Frontal cortex (tissue), 4 donors: Measurements from ENCODE around the gene TPPP3. TPM values are rescaled to one million over a fixed set of nuclear protein-coding genes. Genes with fewer than 3 reads are reported as not detected.

Source experiments
- DNase-seq, 2 donors: peaks; one replicate each; pipeline ENCODE4 v3.0.0; 2012; ENCODE audit warnings: low spot score in 2 of 2
- FAIRE-seq: peaks from 2 replicates; lab custom pipeline; 2012; peaks lifted over from hg19 to GRCh38; lab: Jason Lieb, UNC
- total RNA-seq: library from RNA; depleted of rRNA; stranded (reverse); fragments of >200 nt; gene quantifications from one replicate; pipeline ENCODE4 v1.2.3, GENCODE V29; 2014
- donor health status: control.
- donor health status: control.
- donor health status: control.

Gene TPPP3
- total RNA-seq, 1 donor from 2014 or later: 2.0 TPM

DNA sequence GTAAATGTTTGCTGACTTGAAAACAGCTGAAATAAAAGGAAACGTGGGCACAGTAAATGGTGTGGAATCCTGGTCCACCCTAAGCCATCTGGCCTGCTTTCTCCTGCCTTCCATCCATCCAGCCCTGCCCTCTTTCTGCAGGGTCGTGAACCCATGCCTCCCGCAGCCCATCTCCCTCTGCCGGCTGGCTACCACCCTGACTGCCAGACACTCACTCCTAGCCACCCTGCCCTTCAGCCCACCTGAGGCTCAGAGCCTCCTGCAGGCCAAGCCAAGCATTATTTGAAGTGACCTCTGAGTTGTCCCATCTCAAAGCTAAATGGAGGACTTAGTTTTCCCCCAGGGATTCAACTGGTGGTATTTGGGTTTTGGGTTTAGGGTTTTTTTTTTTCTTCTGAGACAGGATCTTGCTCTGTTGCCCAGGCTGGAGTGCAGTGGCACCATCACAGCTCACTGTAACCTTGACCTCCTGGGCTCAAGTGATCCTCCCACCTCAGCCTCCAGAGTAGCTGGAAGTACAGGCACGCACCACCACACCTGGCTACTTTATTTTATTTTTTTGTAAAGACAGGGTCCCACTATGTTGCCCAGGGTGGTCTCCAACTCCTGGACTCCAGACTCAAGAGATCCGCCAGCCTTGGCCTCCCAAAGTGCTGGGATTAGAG lies 14.6 kb upstream of the TPPP3 start:
- no peak for FAIRE-seq
- DNase-seq: no peak

DNA sequence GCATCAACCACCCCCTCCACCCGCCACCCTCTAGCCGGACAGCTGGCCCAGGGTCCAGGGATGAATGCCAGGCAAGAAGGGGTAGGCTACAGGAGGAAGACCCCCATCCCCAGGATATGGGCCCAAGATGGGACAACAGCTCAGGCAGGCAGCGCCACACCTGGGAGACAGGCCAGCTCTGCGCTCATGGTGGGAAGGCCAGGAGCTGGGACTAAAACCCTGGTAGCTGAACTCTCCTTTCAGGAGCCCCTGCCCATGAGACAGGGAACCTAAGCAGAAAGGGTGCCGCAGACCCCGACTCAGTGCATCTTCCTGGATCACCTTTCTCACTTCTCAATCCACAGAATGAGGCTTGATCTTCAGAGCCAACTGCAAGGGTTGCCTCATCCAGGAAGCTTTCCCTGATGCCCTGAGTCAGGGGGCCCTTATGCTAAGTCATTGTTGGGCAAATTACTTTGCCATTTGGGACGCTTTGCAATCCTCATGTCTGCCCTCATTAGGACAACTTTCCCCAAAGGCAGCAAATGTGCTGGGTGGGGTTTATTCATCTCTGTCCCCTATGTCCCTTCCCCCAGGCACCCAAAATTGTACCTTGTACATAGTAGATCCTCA lies 14.0 kb upstream of the TPPP3 start:
- DNase-seq (no peak), FAIRE-seq (no peak)

DNA sequence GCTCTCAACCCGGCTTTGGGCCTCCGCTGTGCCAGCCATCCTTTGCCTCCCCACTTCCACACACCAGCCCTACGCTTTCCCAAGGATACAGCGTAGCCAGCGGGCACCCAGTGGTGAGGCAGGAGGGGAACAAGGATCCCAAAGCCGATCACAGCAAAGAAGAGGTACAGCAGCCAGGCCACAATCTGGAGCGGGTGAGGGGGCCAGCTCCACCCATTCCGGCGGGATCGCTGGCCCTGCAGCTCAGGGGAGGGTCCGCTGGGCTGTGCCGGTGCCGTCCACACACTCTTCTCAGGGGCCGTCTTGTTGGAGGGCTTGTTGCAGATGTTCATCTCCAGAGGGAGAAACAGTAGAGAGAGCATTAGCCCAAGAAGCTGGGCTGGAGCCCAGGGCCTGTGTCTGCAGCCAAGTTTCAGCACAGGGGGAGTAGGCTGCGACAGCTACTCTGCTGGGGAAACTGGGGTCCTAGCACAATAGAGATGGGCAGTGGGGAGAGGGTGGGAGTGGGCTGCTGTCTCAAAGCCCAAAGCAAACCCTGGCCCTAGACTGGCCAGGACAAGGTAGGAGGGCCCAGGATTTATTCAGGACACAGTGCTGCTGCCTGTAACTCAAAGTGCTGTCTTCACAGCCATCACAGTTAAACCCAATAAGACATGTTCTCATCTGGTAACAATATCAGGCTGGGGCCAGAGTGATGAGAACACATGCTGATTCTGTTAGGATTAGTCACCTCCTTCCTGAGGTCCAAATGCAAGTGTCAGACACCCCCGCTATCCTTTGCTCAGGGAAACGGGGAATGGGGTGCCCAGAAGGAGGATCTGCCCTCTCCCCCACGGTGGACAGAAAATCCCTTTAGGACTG lies 13.0 kb upstream of the TPPP3 start:
- DNase-seq: peak in 1 of 2 donors; percentile 57
- no peak for FAIRE-seq

DNA sequence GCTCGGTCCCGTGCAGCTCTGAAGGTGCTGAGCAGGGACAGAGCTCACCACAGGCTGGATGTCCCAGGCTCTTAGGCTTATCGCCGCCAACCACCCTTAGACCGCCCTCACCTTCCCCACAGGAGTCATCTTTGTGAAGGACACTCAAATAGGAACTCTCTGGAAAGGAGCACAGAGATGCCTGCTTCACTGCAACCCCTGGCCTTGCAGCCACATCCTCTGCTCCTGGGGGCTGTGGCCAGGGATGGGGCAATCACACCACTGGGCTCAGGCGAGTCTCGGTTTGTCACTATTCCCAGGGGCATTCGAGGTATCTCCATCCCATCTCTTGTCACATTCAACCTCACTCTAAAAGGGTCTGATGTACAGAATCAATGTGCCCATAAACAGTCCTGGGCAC lies 12.0 kb upstream of the TPPP3 start:
- FAIRE-seq: no peak
- DNase-seq: no peak

DNA sequence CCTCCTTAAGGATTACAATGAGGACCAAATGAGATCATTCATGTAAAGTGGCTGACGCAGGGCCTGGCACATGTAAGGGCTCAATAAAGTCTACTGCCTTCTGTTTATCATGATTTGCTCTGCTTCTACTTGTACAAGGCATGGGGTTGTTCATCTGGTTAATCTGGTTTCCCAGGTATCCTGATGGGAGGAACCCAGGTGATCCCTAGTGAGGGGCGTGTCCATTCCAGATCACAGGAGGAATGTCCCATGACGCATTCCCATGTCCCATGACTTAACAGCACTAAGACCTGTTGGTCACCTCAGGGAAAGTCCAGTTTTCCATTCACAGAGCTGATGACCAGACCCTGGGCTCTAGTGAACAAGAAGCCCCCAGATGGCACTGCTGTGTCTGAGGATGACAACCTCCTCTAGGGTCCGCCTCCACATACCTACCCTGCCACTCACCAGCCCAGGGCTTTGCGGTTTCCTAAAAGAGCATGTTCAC lies 11.5 kb upstream of the TPPP3 start:
- FAIRE-seq: no peak
- no peak for DNase-seq

DNA sequence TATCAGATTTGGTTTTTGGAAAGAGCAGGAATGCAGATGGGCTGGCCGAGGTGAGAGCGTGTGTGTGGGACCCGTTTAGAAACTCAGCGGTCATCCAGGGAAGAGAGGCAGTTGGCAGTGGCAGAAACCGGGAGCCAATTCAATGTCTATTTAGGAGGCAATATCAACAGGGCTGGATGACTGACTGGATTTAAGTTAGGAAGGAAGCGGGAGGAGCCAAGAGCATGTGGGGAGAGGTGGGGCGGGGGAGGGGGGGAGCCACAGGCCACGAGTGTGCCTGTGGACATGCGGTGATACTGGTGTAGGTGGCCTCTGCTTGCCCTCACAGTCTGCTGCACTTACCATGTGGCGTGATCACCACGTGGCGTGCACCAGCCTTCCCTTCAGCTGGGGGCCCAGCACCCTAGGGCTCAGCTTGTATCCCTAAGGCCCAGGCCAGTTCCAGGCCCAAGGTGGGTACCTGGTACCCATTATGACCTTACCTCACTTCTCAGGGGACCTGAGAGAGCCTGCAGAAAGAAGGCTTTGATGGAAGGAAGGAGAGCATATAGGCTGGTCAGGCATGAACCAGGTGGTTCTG lies 10.8 kb upstream of the TPPP3 start:
- DNase-seq (no peak), FAIRE-seq (no peak)

DNA sequence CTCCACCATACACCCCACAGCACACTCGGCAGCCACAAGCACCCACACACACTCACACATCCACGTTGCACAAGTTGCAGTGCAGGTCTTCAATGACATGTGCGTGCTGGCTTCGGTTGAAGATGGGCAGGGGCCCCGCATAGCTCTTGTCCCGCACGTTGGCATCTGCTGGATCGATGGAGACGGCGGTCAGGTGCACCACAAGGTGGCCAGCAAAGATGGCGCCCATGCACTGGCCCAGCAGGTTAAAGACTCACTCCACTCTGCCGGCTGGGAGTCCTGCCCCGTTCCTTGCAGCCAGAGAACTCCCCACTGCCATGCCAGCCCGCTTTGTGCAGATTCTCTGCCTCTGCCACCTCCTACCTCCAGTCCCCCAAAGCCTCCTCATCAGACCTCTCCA lies 7.6 kb upstream of the TPPP3 start:
- FAIRE-seq (no peak), DNase-seq (peak in 1 of 2 donors; percentile 2)

- FAIRE-seq (no peak), DNase-seq (no peak)
These were observed 6.7 kb upstream of the TPPP3 start for GRCh38 chr16:67399749-67400704.

GRCh38 chr16:67399218-67399733 lies 6.0 kb upstream of the TPPP3 start:
- peak; percentile 72 to 78 for DNase-seq
- FAIRE-seq: no peak

DNA sequence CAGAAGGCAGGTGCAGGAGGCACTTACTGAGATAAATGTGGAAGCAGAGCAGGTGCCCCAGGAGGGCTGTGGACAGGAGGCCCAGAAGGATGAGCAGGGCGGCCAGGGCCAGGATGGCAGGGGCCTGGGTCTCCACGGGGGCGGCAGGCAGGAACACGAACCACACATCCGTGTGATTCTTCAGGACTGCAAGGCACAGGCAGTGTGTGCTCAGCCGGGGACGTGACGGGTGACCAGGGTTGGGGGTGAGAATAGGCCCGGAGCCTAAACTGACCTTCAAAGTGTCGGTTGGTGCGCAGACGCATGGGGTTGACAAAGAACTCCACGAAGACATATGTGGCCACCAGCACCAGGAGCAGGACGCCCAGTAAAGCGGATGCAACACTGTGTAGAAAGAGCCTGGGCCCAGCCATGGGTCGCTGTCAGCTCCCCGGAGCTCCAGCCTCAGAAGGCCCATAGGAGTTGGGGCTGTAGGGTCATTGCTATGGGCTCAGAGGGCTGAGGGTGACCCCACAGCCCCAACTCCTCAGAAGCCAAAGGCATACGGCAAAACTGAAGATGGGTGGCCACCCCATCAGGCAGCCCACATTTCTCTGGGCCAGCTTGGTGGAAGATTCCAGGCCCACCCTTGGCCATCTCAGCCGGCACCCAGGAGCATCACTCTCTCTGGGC lies 5.4 kb upstream of the TPPP3 start:
- DNase-seq (no peak), FAIRE-seq (no peak)

- FAIRE-seq: no peak
These were observed 4.7 kb upstream of the TPPP3 start for GRCh38 chr16:67397812-67398545.

GRCh38 chr16:67397036-67397801 lies 3.9 kb upstream of the TPPP3 start:
- DNase-seq (no peak), FAIRE-seq (no peak)

More at GRCh38 chr16:67397812-67398545, 4.7 kb upstream of the TPPP3 start:
- DNase-seq: no peak

- FAIRE-seq: no peak
- peak; percentile 72 to 84 for DNase-seq
These were observed 3.1 kb upstream of the TPPP3 start for GRCh38 chr16:67396159-67397035.

- FAIRE-seq (no peak), DNase-seq (no peak)
These were observed 2.3 kb upstream of the TPPP3 start for GRCh38 chr16:67395458-67396158.

DNA sequence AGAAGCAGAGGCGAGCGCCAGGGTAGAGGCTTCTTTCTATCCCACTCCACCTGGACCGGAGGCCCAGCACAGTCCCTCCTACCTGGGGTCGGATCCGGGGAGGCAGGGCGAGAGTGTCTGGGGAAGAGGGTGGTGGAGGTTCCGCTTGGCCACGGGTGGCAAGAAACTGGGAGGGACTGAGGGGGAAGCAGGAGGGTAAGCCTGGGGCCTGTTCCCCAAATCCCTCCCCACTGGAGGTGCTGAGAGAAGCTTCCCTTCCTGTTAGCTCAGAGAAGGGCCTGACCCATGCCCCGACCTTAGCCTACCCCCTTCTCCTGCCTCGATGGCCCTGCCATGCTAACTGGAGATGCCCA lies 1.8 kb upstream of the TPPP3 start:
- DNase-seq (no peak), FAIRE-seq (no peak)
